ENCODE data around the gene LRBA.

DNA sequence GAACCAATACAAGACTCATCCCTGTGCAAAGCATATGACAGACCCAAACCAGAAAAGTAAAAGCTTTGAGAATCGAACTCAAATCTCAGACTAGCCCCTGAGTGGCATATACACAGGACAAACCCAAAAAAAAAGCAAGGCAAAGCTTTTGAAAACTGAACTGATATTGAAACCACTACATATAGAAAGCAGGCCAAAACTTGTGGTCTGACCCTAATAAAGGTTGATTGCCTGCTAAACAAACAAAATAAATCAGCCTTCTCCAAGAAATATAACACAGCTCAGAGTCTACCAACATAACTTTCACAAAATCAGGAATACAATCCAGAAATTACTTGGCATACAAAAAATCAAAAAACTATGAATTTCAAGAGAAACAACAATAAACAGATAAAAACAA lies 40.3 kb downstream of the LRBA start:
- TF ChIP-seq POLR2A (IDR thresholded peaks at IDR 0.05; ENCODE audit: low read depth, low read length) (no peak), CTCF (conservative IDR thresholded peaks at IDR 0.05; ENCODE audit: low read depth, low read length) (no peak), BHLHE40 (IDR thresholded peaks at IDR 0.05; ENCODE audit: low read depth, low read length) (no peak), RAD21 (IDR thresholded peaks at IDR 0.05; ENCODE audit: low read length) (no peak), USF2 (IDR thresholded peaks at IDR 0.05; ENCODE audit: low read depth, low read length) (no peak), ELK1 (IDR thresholded peaks at IDR 0.05; ENCODE audit: borderline replicate concordance, low read depth, low read length) (no peak), CEBPB (IDR thresholded peaks at IDR 0.05; ENCODE audit: low read depth, low read length) (no peak)
